Left lung (tissue), 10 donors: ENCODE data around the gene SPACA7. TPM values are rescaled to one million over a fixed set of nuclear protein-coding genes. Genes with fewer than 3 reads are reported as not detected.

Source experiments
- ATAC-seq: fragments of 200-7000 bp; cut with Tn5 transposase; one replicate; pipeline ENCODE4 v1.9.1; 2020; ENCODE audit warnings: moderate library complexity
- DNase-seq, 4 donors: peaks; one replicate each; pipeline ENCODE4 v3.0.0-alpha.2; 2013 to 2020
- H3K27ac ChIP-seq, 2 donors: fragments of 200-600 bp; sonication (generic) in 1 of 2; one replicate each; pipeline versions ENCODE4 v1.5.0 to v1.8.0; 2020 to 2021
- H3K27me3 ChIP-seq, 2 donors: fragments of 200-600 bp; sonication (generic) in 1 of 2; one replicate each; pipeline versions ENCODE4 v1.5.0 to v1.8.0; 2020 to 2021
- H3K36me3 ChIP-seq, 2 donors: fragments of 200-600 bp; sonication (generic) in 1 of 2; one replicate each; pipeline versions ENCODE4 v1.5.0 to v1.8.0; 2020 to 2021
- H3K4me1 ChIP-seq, 2 donors: fragments of 200-600 bp; one replicate each; pipeline ENCODE4 v1.8.0; 2021
- H3K4me3 ChIP-seq, 2 donors: fragments of 200-600 bp; sonication (generic) in 1 of 2; one replicate each; pipeline versions ENCODE4 v1.5.0 to v1.8.0; 2020 to 2021; ENCODE audit warnings: mild to moderate bottlenecking in 1 of 2
- H3K9me3 ChIP-seq, 2 donors: fragments of 200-600 bp; sonication (generic) in 1 of 2; one replicate each; pipeline versions ENCODE4 v1.5.0 to v1.8.0; 2020 to 2021
- intact Hi-C, 2 donors: fragments of 100-400 bp; cut with DNase I; formaldehyde crosslinking; loops; one replicate each; pipeline versions ENCODE4 v1.11.2 to v1.14.2; 2022
- polyA plus RNA-seq, 6 donors: library from polyadenylated mRNA; unstranded; fragments of 120-200 nt; gene quantifications; one replicate each; pipeline ENCODE4 v1.2.1, GENCODE V29; 2013; ENCODE audit not compliant: insufficient read length in 6 of 6
- total RNA-seq, 2 donors: library from RNA; stranded (reverse); fragmentation: NEBNext Ultra II Directional; extraction: Animal tissue kit (Norgen Biotek cat#: 25700); gene quantifications; one replicate each; pipeline ENCODE4 v1.2.1, GENCODE V29; 2021
- TF ChIP-seq, protein P1 (sequence below), 2 donors: fragments of 200-600 bp; sonication (generic) in 1 of 2; IDR thresholded peaks; one replicate each; pipeline versions ENCODE4 v1.5.0 to v1.8.0; 2021; ENCODE audit warnings: antibody characterized with exemption in 2 of 2
- donor health status: DM: no; HTN: yes; CAD: no.
- donor health status: DM: no; HTN: no; CAD: no.

Gene SPACA7
- total and polyA plus RNA-seq, 8 donors: 0.31 TPM; not detected in 7

DNA sequence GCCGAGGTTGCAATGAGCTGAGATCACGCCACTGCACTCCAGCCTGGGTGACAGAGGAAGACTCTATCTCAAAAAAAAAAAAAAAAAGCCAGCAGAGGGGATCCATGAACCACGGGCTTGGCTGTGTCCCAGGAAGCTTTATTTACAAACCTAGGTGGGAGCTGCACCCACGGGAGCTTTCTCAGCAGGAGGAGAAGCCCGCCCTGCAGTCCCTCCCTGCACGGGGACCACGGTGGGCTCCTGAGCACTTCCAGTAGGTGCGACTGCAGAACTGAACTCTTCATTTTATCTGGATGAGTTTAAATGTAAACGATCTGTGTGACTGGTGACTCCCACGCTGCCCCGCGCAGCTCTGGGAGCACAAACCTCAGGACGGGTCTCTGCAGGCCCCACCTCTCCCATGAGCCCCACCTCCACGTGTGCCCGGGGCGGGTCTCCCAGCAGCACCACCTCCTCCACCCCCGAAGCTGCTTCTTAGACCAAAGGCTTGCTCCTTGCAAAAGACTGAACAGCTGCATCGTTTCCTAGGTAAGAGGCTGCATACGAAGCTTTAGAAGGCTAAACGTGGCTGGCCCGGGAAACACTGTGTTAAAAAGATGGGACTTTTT lies 66.4 kb downstream of the SPACA7 start:
- intact Hi-C loops: loop anchor here in 1 of 2 donors (10.0 kb wide), 1 partner anchor 968 kb away; no protein-coding TSS in a partner anchor
- no peak for ATAC-seq
- peaks cover 14 to 76% of the 10 kb centered on the region in 2 donors for H3K27me3 ChIP-seq
- no peak overlapping the region for H3K4me3 ChIP-seq
- H3K9me3 ChIP-seq: peaks cover 0 to 13% of the 10 kb centered on the region in 2 donors
- H3K4me1 ChIP-seq: no peaks in the 10 kb centered on the region
- peak in 1 of 4 donors; percentile 66 for DNase-seq
- TF ChIP-seq, protein P1, sequence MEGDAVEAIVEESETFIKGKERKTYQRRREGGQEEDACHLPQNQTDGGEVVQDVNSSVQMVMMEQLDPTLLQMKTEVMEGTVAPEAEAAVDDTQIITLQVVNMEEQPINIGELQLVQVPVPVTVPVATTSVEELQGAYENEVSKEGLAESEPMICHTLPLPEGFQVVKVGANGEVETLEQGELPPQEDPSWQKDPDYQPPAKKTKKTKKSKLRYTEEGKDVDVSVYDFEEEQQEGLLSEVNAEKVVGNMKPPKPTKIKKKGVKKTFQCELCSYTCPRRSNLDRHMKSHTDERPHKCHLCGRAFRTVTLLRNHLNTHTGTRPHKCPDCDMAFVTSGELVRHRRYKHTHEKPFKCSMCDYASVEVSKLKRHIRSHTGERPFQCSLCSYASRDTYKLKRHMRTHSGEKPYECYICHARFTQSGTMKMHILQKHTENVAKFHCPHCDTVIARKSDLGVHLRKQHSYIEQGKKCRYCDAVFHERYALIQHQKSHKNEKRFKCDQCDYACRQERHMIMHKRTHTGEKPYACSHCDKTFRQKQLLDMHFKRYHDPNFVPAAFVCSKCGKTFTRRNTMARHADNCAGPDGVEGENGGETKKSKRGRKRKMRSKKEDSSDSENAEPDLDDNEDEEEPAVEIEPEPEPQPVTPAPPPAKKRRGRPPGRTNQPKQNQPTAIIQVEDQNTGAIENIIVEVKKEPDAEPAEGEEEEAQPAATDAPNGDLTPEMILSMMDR (IDR thresholded peaks at IDR 0.05): no peak
- no peak overlapping the region for H3K27ac ChIP-seq
- no peaks in the 10 kb centered on the region for H3K36me3 ChIP-seq

DNA sequence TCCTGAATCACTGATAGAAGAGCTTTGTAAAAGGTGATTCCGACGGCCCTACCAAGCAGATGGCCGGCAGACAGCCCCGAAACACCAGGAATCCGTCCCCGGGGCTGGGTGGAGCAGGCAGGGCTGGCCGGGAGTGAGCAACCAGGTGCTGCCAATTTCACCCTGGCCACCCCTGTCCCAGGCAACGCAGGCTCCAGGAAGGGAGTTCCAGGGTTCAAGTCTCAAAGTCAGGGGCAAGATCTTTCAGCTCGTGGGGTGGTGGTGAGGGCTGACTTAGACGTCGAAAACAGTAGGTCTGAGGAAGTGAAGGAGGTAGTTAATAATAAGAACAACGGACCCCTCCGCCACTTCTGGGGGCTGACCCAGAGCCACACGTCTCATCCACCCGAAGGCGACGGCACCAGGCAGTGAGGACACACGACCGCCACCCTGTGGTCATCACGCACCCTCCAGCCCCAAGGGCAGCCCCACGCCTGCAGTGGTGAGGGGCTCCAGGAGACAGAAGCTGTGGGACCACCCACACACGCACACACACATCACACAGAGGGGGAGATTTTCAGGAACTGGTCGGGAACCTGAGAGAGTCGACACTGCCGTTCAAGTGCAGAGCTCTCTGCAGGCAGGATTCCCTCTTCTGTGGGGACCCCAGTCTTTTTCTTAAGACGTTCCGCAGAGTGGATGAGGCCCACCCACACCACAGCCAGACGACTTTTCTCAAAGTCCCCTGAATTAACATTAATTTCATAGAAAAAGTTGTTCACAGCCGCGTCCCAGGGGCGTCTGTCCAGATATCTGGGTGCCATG lies 67.2 kb downstream of the SPACA7 start:
- DNase-seq: peak in 2 of 4 donors; percentile 3 to 79
- intact Hi-C loops: loop anchor here in 1 of 2 donors (10.0 kb wide), 1 partner anchor 969 kb away; no protein-coding TSS in a partner anchor
- H3K27ac ChIP-seq: no peak overlapping the region
- peaks cover 0 to 6% of the 10 kb centered on the region in 2 donors for H3K9me3 ChIP-seq
- H3K4me1 ChIP-seq: no peaks in the 10 kb centered on the region
- H3K36me3 ChIP-seq: no peaks in the 10 kb centered on the region
- peak; percentile 72 for ATAC-seq
- peaks cover 14 to 81% of the 10 kb centered on the region in 2 donors for H3K27me3 ChIP-seq
- TF ChIP-seq, protein P1 (IDR thresholded peaks at IDR 0.05): no peak
- no peak overlapping the region for H3K4me3 ChIP-seq

DNA sequence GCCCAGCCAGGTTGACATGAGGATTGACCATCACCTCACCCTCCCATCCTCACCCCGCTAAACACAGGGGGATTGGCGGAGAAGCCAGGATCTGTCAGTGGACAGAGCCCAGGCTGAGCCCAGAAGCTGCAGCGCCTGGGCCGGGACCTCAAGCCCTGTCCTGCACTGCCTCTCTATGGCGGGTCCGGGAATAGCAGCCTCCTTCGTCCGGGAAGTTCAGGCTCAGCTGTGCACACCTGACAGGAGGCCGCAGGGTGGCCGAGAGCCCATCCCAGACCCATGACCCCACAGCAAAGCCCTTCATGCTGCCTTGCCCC lies 67.8 kb downstream of the SPACA7 start:
- Histone ChIP-seq H3K4me3 (no peak overlapping the region), H3K4me1 (no peaks in the 10 kb centered on the region), H3K27me3 (peaks cover 14 to 79% of the 10 kb centered on the region in 2 donors), H3K9me3 (peaks cover 0 to under 1% of the 10 kb centered on the region in 2 donors), H3K27ac (no peak overlapping the region), H3K36me3 (no peaks in the 10 kb centered on the region)
- TF ChIP-seq, protein P1 (IDR thresholded peaks at IDR 0.05): peak; percentile 72 to 78
- peak; percentile 97 for ATAC-seq
- intact Hi-C loops: loop anchor here in 1 of 2 donors (10.0 kb wide), 1 partner anchor 969 kb away; no protein-coding TSS in a partner anchor
- peak in 3 of 4 donors; percentile 49 to 84 (median 77) for DNase-seq

- H3K27me3 ChIP-seq: peaks cover 14 to 72% of the 10 kb centered on the region in 2 donors
- ATAC-seq: no peak
Measured at GRCh38 chr13:112444416-112445399, 68.6 kb downstream of the SPACA7 start.

More at GRCh38 chr13:112444416-112445399, 68.6 kb downstream of the SPACA7 start:
- Histone ChIP-seq H3K36me3 (no peaks in the 10 kb centered on the region), H3K4me3 (no peak overlapping the region), H3K9me3 (no peaks in the 10 kb centered on the region), H3K27ac (no peak overlapping the region), H3K4me1 (no peaks in the 10 kb centered on the region)
- TF ChIP-seq, protein P1 (IDR thresholded peaks at IDR 0.05): no peak
- DNase-seq: peak in 1 of 4 donors; percentile 68
- intact Hi-C loops: loop anchor here in 1 of 2 donors (10.0 kb wide), 1 partner anchor 970 kb away; no protein-coding TSS in a partner anchor
